Stimulated activated CD8-positive, alpha-beta memory T cell treated with anti-CD3 and anti-CD28 coated beads, Interleukin-15, amount 100 ng/mL, for 24 hours (primary cell): ENCODE results near the gene CCDC117.

Experiments
- DNase-seq: peaks from one replicate; pipeline ENCODE4 v3.0.0-alpha.2; 2020; ENCODE audit warnings: low read depth

CCDC117 gene

GRCh38 chr22:28769394-28770085 is 3.0 kb upstream of the CCDC117 start:
- DNase-seq = no peak

GRCh38 chr22:28771195-28771791 is 1.2 kb upstream of the CCDC117 start:
- no peak for DNase-seq

- DNase-seq = no peak
Measured at GRCh38 chr22:28773461-28773867, 969 bp downstream of the CCDC117 start.

GRCh38 chr22:28774378-28774777 is 1.9 kb downstream of the CCDC117 start:
- no peak for DNase-seq

GRCh38 chr22:28779833-28780232 is 7.3 kb downstream of the CCDC117 start:
- no peak for DNase-seq

GRCh38 chr22:28780296-28780695 is 7.8 kb downstream of the CCDC117 start:
- no peak for DNase-seq

- no peak for DNase-seq
Measured at GRCh38 chr22:28783786-28784671, 11.5 kb downstream of the CCDC117 start.

GRCh38 chr22:28788601-28789000 is 16.1 kb downstream of the CCDC117 start:
- DNase-seq = no peak

- DNase-seq = no peak
Measured at GRCh38 chr22:28791124-28791523, 18.6 kb downstream of the CCDC117 start.

- no peak for DNase-seq
Measured at GRCh38 chr22:28791841-28792490, 19.5 kb downstream of the CCDC117 start.

- DNase-seq = no peak
Measured at GRCh38 chr22:28792491-28793383, 20.2 kb downstream of the CCDC117 start.

- DNase-seq = no peak
Measured at GRCh38 chr22:28793976-28794584, 21.6 kb downstream of the CCDC117 start.

GRCh38 chr22:28795071-28795693 is 22.7 kb downstream of the CCDC117 start:
- DNase-seq = no peak

- no peak for DNase-seq
Measured at GRCh38 chr22:28795932-28796856, 23.7 kb downstream of the CCDC117 start.

GRCh38 chr22:28798810-28799605 is 26.5 kb downstream of the CCDC117 start:
- DNase-seq = no peak

GRCh38 chr22:28799606-28800307 is 27.3 kb downstream of the CCDC117 start:
- no peak for DNase-seq

GRCh38 chr22:28800308-28801041 is 28.0 kb downstream of the CCDC117 start, which contains the start of gene XBP1:
TSS of gene XBP1 (minus strand) at chr22:28800569.
- peak; percentile 82 for DNase-seq
